NK-92 treated with Interleukin-12 subunit alpha and Interleukin-12 subunit beta, amount 100 ng/mL, for 24 hours (cell line): ENCODE data around the gene IFITM10.

Experiments
- DNase-seq: peaks from one replicate; lab custom pipeline; 2025; lab: John Stamatoyannopoulos, UW

IFITM10 gene

DNA sequence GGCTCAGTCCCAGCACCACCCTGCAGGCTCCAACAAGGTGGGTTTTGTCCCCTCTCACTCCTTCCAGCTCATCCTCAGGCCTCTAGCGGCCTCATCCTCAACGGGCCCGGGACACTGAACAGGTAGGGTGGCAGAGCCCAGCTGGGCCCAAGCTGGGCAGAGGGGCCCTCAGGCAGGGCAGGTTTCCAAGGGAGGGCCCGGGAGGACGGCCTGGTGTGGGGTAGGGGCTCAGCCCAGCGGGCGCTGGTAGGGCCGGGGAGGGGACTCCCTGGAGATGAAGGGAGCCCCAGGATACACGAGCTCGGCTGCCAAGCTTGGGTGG lies 2.5 kb upstream of the IFITM10 start:
- DNase-seq: no peak

DNA sequence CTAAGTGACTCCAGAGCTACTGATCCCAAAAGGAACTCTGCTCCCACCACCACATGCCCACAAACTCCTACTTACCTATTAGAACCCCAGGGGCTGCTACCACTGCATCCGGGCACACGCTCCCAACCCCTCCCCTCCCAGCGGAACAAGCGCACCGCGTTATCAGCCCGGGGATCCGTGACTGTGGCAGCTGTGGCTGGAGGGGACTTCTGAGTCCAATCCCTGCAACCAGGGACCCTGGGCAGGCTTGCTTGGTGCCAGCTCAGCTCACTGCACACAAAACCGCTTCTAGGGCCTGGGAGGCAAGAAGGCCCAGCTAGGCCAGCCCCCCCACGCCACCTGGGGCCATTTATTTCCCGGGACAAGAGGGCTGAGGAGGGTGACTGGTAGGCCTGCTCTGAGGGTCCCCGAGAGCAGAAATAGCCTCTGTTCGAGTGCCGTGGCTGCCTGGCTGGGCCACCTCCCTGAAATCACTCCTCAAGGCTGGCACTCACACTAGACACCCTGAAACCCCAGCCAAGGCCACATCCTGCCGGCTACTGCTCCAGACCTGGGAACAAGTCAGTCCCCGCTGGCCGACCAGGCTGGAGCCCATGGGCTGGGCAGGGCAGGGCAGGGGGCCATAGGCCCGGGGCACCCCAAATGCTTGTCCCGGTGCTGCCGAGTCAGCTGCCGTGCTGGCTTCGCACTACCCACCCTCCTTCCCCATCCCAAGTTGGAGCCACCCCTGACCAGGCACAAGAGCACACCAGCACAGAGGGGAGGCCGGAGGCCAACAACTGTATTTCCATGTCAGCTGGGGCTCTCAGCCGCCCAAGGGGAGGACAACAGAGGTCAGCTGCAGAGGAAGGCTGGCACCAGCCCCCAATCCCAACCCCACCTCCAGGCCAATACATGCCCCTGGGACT lies 1.9 kb upstream of the IFITM10 start:
- DNase-seq: no peak

DNA sequence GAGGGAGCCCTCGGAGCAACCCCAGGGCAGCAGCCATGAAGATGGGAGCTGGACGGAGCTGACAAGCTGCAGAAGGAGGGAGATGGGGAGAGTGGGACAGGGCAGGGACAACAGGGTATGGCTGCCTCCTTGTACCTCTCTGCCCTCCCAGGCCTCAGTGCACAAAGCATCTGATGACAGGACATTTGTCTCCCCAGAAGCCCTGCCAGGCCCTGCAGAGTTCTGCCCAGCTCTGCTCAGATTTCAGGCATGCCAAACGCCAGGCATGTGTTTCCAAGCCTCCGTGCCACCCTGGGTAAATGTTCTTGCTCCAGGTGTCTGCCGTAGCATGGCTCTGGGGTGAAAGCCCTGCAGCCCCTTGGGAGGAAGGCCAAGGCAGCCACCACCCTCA lies 1.1 kb upstream of the IFITM10 start:
- DNase-seq: no peak

DNA sequence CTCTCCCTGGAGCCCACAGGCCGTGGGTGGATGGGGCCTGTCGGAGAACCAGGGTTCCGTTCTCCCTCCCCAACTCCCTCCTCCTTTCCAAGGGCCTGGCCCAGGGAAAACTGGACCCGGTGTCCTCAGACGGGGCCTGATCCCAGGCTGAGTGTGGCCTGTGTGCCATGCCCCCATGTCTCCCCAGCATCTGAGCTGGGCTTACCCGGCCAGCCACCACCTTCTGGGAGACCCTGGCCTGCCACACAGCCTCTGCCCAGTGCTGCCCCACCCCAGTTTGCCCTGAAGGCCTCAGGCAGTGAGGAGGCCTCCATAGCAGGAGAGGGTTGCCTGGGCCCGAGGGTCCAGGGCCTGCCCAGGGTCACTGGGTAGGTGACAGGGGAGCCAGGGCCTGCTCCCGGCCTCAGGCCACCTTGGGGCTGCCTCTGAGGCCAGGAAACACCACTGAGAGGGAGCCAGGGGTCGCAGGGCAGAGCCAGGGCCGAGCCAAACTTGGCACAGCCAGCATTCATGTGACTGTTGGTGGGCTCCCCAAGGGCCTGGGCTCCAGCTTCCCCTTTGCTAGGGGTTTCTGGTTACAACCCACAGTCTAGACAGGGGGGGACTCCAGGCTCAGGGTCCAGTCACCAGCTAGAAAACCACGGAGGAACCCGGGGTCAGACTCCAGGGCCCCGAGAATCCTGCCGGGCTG lies 590 bp upstream of the IFITM10 start:
- DNase-seq: no peak

DNA sequence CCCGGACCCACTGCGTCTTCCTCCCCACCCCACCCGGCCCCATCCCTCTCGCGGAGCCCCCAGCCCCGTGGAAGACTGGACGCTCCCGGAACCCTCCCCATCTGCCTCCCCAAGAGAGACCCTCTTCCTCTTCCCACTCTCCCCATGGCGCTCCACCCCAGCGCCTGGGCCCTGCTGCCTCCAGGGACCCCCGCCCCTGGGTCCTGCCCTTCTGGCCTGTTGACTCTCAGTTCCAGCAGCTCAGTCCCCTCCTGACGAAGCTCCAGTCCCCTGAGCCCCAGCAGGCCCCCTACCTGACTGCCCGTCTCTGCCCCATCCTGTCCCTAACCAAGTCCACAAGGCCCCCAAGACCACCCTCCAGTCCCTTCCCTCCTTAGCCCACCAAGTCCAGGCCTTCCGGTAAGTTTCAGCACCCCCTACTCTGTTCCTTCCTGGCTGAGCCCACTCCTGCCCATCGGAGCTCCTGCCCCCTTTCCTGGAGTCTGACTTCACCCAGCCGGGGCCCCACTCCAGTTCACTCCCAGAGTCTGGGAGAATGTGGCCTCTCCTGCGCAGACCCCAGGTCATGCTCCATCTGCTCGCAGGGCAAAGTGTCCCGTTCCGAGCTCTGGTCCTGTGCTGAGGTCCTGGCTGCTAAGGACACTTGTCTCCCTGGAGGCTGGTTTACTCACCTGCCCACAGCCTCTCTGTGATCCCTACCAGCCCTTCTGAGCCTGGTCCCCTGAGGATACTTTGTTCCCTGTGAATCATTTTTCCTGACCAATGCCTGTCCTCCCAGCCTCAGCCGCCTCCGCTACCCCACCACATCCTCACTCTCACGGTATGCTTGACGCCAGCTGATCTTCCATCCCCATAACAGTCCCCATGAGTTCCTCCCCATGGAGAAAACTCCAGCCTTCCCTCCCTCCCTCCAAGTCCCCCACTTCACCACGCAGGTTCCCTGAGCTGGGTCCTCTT lies 722 bp downstream of the IFITM10 start:
- no peak for DNase-seq

DNA sequence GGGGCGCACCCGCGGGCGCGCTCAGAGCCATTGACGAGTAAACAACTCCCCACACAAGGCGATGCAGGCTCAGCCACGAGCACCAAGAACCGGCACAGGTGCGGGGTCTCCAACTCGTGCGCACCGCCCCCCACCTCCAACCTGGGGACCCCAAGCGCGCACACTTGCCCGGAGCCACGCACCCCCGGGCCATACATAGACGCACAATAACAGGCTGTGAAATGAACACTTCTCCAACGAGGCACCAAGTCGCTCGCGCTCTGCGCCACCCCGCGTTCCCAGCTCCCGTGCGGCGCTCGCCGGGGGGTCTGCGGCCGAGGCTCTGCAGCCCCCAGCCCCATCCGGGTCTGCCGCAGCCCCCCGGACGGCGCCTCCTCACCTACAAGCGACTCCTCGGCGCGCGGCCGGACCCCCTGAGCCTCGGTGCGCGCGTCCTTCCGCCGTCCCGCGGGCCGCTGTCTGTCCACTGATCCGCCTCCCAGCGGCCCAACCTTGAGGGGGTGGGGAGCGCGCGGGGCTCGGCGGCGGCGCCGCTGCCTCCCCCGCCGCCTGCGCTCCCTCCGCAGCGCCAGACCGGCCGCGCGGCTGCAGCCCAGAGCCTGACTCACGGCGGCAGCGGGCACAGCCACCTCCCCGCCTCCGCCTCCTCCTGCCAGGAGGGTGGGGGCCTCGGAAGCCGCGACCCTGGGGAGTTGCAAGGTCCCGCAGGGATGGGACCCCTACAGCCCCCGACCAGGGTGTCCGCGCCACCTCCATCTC lies 1.6 kb downstream of the IFITM10 start:
- DNase-seq: no peak

DNA sequence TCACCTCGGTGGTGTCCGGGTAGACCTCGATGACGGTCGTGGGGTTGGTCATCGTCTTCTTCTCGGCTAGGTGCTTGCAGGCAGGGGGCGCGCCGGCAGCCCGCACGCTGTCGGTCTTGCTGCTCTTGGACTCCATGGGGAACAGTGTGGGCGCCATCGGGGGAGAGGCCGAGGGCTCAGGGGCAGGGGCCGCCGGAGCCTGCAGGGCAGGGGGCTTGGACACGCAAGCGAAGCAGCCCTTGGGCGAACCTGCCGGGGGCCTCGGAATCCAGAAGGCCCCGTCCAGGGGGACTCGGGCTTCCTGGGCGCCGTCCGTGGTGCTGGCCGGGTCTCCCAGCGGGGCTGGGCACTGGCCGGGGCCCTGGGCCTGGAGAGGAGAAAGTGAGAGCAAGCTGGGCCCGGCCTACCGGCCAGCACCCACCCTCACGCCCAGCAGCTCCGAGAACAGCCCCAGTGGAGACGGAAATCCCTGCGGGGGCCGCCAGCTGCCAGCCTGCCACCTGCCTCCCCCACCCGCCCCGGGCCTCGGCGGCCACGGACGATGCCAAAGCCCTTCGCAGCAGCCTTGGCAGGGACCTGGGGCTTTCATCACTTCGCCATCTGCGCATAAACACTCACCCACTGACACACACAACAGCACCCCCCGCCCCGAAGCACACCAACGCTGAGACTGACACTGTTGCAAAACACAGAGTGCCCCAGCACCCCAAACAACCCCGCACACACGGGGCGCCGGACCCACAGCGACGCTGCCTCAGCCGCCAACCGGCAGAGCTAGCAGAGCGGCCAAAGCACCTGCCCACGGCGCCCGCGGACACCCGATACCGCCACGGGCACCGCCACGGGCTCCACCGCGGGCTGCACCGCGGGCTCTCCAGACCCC lies 2.4 kb downstream of the IFITM10 start:
- DNase-seq: no peak

DNA sequence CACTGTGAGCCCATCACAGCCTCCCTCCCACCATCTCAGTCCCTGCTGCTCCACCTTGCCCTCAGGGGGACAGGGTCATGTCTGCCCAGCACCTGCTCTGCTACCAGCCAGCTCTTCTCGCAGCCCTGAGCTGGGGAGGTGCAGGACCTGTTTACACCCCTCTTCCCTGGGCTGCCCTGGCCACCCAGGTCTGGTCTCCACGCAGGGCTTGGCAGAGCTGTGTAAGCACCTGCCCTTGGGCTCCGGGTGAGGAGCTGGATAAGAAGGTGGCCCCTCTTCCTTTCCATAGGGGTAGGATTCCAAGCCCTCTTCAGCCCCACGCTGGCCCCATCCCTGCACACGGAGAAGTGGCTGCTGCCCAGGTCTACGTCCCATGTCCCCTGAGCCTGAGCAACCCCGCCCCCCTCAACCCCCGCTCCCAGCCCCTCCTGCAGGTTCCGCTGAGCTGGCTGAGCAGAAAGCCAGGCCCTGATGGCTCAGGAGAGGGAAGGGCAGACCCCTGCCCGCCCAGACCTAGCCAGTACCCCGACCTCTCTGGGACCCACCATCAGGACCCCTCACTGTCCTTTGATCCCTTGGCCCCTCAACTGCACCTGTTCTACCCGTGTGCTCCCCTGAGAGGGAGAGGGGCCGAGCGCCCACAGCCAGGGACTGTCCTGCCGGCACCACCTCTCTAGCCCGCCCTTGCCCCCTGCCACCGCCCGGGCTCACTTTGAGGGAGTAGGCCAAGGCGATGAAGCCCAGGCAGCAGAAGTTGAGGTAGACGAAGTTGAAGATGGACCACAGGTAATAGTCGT lies 3.2 kb downstream of the IFITM10 start:
- DNase-seq: no peak

DNA sequence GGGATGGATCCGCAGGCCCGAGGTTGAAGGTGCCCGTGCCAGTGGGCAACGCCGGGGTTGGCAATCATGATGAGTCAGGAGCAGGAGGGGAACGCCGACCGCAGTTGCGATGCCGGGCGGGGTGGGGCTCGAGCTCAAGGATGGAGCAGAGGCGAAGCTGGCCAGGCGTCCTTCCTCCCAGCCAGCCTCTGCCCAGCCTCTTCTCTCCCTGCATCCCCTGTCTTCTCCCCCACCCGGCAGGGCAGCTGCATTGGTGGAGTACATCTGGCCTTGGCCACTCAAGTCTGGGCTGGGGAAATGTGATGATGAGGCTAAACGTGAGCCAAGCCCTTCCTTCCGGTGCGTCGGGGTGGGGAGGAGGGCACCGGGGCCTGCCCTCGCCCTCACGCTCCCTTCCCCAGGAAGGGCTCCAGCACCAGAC lies 3.9 kb downstream of the IFITM10 start:
- no peak for DNase-seq

DNA sequence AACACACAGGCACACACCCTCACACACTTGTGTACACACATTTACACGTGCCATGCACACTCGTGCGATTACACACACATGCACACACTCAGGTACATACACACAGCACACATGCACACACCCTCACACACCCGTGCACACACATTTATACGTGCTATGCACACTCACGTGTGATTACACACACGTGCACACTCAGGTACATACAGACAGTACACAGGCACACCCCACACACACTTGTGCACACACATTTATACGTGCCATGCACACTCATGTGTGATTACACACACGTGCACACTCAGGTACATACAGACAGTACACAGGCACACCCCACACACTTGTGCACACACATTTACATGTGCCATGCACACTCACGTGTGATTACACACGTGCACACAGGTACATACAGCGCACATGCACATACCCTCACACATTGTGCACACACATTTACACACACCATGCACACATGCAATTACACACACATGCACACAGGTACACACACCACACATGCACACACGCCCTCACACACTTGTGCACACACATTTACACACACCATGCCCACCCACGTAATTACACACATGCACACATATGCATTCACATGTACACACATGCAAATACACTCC lies 4.6 kb downstream of the IFITM10 start:
- no peak for DNase-seq

DNA sequence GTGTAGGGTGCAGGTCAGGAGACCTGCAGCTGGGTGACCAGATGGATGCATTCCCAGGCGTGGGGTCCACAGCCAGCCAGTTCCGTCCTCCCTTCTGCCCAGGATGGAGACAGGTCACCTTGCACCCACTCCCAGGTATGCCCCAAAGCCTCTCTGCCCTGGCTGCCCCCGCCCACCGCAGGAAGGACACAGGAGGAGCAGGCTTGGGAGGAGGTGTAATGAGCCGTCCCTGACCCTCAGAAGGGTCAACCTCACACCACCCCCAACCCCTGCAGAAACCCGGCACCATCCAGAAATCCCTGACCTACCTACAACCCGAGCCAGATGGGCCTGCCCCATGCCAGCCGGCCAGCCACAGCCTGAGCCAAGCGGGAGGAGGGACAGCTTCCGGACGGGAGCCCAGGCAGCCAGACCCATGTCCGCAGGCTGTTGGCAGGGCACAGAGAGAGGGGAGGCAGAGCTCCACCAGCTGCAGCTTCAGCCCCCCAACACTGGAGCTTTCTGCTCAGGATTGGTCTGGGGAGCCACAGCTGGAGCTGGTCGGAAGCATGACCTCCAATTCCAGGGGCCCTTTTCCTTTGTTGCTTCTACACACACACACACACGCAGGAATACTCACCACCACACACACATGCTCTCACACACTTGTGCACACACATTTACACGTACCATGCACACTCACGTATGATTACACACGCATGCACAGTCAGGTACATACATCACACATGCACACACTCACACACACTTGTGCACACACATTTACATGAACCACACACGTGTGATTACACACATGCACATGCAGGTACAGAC lies 5.3 kb downstream of the IFITM10 start:
- no peak for DNase-seq

DNA sequence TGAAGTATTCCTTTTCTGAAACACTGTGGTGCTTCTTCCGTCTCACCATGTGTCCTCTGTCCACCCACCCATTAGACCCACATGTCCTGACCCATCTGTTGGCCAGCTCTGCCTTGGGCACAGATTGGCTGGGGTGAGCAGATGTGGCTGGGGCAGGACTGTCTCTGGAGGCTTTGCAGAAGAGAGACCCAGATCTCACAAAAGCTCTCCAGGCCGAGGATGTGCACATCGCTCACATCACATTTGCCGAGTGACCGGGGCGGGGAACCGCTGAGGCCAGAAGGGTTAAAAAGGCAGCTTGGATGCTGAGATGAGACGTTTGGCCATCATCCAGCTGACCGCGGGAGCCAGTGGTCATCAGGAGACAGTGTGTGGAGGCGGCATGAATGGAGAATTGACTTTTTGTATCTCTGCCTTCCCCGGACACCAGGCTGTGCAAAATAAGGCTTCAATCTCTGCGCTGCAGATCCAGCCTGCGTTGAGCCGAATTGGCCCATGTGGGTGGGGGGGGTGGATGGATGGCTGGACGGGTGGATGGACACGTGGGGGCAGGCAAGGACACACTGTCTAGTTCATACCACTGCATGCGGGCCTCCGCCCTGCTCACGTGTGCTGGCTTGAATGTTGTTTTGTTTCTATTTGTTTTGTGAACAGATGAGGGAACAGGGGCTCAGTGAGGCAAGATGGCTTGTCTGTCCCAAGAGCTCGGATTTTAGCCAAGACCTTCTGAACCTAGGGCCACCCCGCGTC lies 6.1 kb downstream of the IFITM10 start:
- no peak for DNase-seq

DNA sequence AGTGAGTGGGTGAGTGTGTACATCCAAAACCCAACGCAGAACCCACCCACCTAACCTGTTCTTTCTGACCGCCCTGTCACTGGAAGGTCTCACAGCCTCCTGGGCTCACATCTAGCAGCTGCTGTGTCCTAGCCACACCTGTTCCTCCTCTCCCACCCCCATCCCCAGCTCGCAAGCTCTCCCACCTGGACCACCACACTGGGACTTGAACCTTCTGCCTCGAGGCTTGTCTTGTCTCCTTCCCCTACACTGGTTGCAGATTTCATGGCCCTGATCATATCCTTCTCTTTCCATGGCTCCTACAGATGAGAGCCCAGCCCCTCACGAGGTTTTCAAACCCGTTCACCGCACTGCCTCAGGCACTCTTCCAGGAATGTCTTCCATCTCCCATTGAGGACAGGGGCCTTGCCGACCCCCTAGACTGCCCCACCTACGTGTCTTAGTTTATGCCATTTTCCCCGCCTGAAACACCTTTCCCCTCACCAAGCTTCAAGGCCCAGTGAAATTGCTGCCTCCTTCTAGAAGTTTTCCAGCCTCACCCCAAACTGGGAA lies 6.7 kb downstream of the IFITM10 start:
- DNase-seq: no peak

DNA sequence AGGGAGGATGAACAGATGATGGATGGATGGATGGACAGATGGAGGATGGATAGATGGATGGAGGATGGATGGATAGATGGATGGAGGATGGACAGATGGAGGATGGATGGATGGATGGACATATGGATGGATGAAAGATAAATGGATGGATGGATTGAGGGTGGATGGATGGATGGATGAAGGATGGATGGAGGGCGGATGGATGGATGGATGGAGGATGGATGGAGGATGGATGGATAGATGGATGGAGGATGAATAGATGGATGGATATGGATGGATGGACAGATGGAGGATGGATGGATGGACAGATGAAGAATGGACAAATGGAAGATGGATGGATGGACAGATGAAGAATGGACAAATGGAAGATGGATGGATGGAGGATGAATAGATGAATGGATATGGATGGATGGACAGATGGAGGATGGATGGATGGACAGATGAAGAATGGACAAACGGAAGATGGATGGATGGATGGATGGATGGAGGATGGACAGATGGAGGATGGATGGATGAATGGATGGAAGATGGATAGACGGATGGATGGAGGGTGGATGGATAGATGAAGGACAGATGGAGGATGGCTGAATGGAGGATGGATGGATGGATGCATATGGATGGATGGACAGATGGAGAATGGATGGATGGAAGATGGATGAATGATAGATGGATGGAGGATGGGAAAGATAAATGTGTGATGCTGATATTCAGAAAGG lies 7.4 kb downstream of the IFITM10 start:
- DNase-seq: no peak

DNA sequence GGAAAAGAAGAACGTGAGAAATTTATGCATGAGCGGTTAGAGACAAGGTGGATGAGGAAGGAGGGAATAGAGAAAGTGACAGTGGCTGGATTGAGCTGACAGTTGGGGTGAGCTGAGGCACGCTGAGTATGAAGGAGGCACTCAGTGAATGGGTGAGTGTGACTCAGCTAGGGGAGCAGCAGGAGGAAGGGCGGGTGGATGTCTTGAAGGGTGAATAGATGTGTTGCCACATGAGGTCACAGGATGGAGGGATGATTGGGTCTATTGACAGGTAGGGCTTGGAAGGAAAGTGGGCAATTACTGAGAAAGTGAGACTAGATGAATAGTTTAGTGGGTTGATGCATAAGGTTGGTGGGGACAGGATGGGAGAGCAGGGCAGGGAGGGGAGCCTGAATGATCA lies 8.0 kb downstream of the IFITM10 start:
- no peak for DNase-seq

DNA sequence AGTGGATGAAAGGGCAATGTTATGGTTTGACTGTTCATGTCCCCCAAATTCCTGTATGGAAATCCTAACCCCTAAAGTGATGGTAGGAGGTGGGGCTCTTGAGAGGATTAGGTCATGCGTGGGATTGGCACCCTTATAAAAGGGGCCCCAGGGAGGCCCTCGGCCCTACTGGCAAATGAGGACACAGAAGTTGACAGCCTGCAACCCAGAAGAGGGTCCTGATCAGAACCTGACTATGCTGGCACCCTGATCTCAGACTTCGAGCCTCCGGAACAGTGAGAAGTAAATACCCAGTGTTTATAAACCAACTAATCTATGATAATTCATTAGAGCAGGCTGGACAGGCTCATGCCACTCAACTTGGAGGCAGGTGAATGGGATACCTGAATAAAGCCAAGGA lies 8.7 kb downstream of the IFITM10 start:
- DNase-seq: no peak
